Bronchial epithelial cell (primary cell): Measurements from ENCODE around the gene MARS2. TPM values are rescaled to one million over a fixed set of nuclear protein-coding genes. Genes with fewer than 3 reads are reported as not detected.
"Not testable (repeated sequence)": the region's sequence is repeated elsewhere in the genome, so short reads cannot be mapped to it uniquely, and the experiment has no call there.

Source experiments
- DNase-seq: peaks from one replicate; pipeline ENCODE4 v3.0.0-alpha.2; 2010; ENCODE audit warnings: low read depth
- FAIRE-seq: peaks from 2 replicates; lab custom pipeline; 2011; peaks lifted over from hg19 to GRCh38; lab: Jason Lieb, UNC
- H3K27me3 ChIP-seq: 2 replicates; pipeline ENCODE4 v1.5.1; 2011; ENCODE audit warnings: low read length; ENCODE audit not compliant: control insufficient read depth, insufficient read depth
- H3K36me3 ChIP-seq: 2 replicates; pipeline ENCODE4 v1.5.1; 2011; ENCODE audit warnings: low read length; ENCODE audit not compliant: control insufficient read depth, insufficient read depth
- H3K4me3 ChIP-seq: 2 replicates; pipeline ENCODE4 v1.5.1; 2011; ENCODE audit warnings: mild to moderate bottlenecking, low read depth, low read length, control low read depth
- CTCF ChIP-seq: IDR thresholded peaks from 2 replicates; pipeline ENCODE4 v1.5.1; 2011; ENCODE audit warnings: mild to moderate bottlenecking, moderate library complexity, low read length, control low read depth, inconsistent platforms; ENCODE audit not compliant: insufficient read depth, severe bottlenecking
- total RNA-seq: library from RNA; depleted of rRNA; stranded (reverse); fragments of >200 nt; gene quantifications from 2 replicates; pipeline ENCODE4 v1.2.1, GENCODE V29; 2014

Gene MARS2
- total RNA-seq, 1 donor from 2014 or later = 6.6 TPM

DNA sequence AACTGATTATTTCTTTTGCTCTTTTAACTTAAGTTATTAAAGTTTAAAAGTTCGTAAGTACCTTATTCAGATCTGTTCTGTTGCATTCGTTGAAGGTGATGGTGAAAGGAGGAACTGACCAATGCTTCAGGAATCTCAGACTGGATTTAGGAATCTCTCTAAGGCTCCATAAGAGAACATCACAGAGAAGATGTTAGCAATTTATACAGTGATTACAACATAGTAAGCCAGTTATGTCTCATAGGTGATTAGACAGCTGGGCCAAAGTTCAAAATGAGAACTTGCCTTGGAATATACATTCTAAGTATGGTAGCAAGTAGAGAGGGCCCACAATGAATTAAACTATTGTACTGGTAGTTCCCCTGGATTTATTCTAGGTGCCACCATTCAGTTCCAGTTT, 3.2 kb downstream of the MARS2 start:
- no peak for TF ChIP-seq CTCF
- Histone ChIP-seq H3K27me3 (no peaks in the 10 kb centered on the region), H3K4me3 (no peak overlapping the region), H3K36me3 (peaks cover 1% of the 10 kb centered on the region)
- FAIRE-seq (no peak), DNase-seq (peak; percentile 90)

DNA sequence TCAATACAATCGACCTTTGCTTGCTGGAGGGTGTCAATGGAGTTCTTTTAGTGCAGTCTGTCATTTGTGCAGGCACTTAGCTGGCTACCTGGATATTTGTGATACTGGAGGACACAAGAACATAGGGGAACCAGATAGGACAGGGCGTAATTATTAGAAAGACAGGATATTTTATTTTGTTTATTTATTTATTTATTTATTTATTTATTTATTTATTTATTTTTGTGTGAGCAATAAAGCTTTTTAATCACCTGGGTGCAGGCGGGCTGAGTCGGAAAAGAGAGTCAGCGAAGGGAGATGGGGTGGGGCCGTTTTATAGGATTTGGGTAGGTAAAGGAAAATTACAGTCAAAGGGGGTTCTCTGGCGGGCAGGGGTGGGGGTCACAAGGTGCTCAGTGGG, 4.0 kb downstream of the MARS2 start:
- not testable (repeated sequence) for H3K27me3 ChIP-seq, DNase-seq, H3K36me3 ChIP-seq, FAIRE-seq, H3K4me3 ChIP-seq

- DNase-seq = no peak
- Histone ChIP-seq H3K4me3 (no peak overlapping the region), H3K36me3 (peaks cover 1% of the 10 kb centered on the region), H3K27me3 (no peaks in the 10 kb centered on the region)
- FAIRE-seq = no peak
- TF ChIP-seq CTCF = no peak
These were observed 5.4 kb downstream of the MARS2 start for GRCh38 chr2:197710424-197711042.

DNA sequence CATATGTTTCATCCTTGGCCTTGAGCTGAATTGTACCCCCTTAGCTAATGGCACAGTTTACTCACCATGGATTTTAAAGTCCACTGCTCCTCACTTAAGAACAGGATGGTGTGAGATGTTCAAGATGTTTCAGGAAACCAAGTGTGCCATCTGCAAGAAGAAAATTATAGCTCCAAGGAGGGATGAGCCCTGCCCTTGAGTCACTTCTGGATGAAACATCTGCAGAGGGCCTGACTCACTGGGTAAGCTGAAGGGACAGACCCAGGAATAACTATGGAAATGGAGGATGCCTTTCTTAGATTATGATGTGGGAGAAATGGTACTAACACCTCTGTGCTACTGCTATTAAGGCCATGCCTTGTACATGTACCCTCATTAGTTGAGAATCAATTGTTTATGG, 6.4 kb downstream of the MARS2 start:
- TF ChIP-seq CTCF = no peak
- Histone ChIP-seq H3K4me3 (no peak overlapping the region), H3K36me3 (peaks cover 1% of the 10 kb centered on the region), H3K27me3 (no peaks in the 10 kb centered on the region)
- no peak for DNase-seq
- no peak for FAIRE-seq

DNA sequence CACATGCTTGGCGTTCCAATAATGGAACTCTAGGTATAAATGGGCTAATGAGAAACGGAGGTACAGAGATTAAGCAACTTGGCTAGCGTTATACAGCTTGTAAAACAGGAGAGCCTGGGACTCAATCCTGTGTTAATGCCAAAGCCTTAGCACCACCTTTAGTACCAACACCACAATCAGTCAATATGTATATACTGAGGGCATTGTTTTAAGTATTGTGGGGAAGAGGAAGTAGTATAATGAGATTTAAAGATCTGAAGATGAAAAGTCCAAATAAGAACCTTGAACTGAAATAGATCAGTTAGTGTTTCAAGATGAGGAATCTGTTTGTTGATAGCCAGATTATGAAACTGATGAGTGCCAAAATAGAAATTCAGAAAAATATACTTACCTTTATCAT, 8.1 kb downstream of the MARS2 start:
- no peak for FAIRE-seq
- TF ChIP-seq CTCF = no peak

DNA sequence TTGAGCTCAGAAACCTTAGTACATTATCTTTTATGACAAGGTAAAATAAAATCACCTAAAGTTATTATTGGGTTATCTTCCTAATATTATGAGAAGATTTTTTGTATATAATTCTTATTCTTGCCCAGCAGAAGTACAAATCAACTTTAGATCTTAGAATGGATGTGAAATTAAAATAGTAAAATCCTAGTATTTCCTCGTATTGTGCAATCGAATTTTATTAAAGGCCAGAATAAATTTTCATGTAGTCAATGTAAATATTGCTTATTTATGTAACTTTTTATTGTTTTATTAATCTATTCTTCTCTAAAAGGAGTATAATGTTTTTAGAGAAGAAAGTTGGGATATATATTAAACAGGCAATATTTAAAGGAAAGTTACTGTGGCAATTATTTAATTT, 12.7 kb downstream of the MARS2 start:
- FAIRE-seq (no peak), DNase-seq (no peak)
- Histone ChIP-seq H3K36me3 (no peaks in the 10 kb centered on the region), H3K4me3 (no peak overlapping the region), H3K27me3 (no peaks in the 10 kb centered on the region)
- TF ChIP-seq CTCF = no peak

More for the DNA sequence above, 8.1 kb downstream of the MARS2 start:
- Histone ChIP-seq H3K36me3 (peaks cover 1% of the 10 kb centered on the region), H3K27me3 (no peaks in the 10 kb centered on the region), H3K4me3 (no peak overlapping the region)
- no peak for DNase-seq
